ENCODE measurements around the gene FHAD1.

The FHAD1 gene

GRCh38 chr1:15248216-15248615 is 1.2 kb downstream of the FHAD1 start:
- no peak for DNase-seq (ENCODE audit: low read depth in 2 of 2)

DNA sequence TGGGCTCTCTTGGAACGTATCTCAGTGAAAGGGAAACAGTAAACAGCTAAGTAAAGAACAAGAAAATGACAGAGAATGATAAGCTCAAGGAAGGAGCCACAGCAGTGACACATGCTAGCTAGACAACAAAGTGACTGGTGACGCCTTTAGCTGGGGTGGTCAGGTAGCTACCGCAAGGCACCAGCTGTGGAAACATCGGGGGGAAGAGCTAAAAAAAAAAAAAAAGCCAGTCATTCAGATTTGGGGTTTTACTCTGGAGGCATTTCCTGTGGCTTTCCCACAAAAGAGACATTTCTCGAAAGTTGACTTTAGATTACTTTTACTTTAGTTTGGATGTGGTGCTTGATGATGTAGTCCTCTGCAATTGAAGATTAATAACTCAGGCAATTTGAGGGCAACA is 2.1 kb downstream of the FHAD1 start:
- DNase-seq (ENCODE audit: low read depth in 2 of 2): peak; percentile 37 to 51

DNA sequence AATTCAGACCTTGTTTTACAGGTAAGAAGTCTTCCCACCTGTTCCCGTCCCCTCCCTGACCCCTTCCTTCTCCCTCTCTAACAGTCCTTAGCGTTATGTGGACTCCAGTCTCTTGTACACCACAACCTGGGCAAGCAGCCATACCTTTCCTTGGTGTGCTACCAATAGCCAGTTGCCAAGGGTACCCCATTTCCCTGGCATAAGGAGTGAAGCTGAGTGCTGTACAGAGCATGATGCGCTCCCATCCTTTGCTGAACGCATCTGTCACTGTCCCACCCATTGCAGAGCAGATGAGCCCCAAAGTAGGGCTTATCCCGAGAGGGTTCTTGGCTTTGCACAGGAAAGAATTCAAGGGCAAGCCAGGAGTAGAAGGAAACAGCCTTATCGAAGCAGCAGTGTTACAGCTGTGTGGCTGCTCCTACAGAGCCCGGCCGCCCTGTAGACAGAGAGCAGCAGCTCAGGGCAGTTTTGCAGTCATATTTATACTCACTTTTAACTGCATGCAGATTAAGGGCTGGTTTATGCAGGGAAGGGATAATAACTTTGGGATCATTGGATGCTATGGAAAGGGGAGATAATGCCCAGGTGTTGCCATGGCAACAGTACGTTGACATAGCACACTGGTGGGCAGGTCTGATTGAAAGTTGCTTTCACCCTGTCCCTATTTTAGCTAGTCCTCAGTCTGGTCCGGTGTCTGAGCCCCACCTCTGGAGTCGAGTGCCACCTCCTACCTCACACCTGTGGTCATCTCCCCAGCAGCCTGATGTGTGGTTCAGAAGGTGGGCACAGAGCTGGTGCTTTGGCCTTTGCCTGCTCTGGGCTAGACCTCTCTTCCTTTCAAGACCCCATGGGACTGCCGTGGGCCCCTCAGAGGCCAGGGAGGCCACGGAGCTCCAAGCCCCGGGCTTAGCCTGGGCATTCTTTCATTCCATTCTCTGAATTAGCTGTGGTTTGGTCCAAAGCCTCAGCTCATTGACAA is 5.1 kb downstream of the FHAD1 start:
- no peak for DNase-seq (ENCODE audit: low read depth in 2 of 2)

- DNase-seq (ENCODE audit: low read depth in 2 of 2): no peak
Observed at GRCh38 chr1:15254559-15254958, 7.5 kb downstream of the FHAD1 start.

GRCh38 chr1:15255582-15256149 is 8.6 kb downstream of the FHAD1 start:
- DNase-seq (ENCODE audit: low read depth in 2 of 2): no peak

- no peak for DNase-seq (ENCODE audit: low read depth in 2 of 2)
Observed at GRCh38 chr1:15256584-15256983, 9.6 kb downstream of the FHAD1 start.

DNA sequence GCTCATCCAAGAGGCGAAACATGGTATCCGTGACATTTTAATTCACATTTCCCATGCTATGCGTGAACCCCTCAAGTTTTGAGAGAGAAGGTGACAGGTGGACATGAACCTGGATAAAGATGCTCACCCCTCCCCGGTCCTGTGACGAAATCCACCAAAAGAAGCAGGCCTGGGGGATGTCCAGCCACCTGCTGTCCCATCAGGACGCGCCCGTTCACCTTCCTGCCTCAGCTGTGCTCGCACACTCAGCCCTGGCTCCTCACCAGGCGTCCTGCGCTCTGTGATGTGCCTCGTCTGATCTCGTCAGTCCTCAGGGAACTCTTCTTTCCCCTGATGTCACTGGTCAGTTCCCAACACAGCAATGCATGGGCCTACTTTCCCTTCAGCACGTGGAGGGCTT is 10.3 kb downstream of the FHAD1 start:
- no peak for DNase-seq (ENCODE audit: low read depth in 2 of 2)

GRCh38 chr1:15258833-15259621 is 12.0 kb downstream of the FHAD1 start:
- no peak for DNase-seq (ENCODE audit: low read depth in 2 of 2)

DNA sequence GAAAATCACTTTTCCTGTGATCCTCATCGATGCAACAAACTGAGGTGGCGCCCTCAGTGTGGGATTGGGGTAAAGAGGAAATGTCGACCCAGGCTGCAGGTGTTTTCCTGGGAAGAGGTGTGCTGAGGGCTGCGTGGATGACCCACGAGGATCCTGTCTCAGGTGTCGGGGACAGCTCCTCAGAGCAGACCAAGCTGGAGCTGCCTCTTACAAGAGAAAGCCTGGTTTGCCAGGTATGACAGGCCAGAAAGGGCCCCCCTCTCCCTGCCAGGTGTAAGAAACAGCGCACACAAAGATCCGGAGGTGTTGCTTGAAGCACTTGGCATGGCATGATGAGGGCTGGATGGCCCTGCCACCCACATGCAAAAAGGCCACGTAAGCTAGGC is 12.6 kb downstream of the FHAD1 start:
- DNase-seq (ENCODE audit: low read depth in 2 of 2): no peak

DNA sequence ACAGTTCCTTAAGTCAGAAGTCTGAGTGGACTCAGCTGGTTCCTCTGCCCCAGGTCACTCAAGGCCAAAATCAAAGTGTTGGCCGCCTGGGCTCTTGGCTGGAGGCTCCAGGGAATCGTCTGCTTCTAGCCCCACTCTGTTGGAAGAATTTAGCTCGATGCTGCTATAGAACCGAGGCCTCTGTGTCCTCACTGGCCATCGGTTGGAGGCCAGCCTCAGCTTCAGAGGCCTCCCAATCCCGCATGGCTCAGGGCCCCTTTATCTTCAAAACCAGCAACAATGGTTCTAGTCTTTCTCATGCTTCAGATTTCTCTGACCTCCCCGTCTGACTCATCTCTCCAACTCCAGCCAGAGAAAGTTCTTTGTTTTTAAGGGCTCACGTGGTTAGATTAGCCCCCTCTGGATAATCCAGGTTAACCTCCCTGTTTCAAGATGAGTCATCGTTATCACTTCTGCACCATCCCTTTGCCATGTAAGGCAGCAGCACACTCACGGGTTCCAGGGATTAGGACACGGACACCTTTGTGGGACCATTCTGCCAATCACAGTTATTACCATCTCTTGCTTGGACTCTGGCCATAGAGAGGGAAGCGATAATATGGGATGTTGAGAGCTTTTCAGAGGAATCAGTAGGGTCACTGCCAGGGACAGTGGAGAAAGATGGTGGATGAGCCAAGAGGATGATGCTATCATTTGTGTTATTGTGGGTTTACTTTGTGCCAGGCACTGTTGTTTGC is 13.6 kb downstream of the FHAD1 start:
- DNase-seq (ENCODE audit: low read depth in 2 of 2): no peak

DNA sequence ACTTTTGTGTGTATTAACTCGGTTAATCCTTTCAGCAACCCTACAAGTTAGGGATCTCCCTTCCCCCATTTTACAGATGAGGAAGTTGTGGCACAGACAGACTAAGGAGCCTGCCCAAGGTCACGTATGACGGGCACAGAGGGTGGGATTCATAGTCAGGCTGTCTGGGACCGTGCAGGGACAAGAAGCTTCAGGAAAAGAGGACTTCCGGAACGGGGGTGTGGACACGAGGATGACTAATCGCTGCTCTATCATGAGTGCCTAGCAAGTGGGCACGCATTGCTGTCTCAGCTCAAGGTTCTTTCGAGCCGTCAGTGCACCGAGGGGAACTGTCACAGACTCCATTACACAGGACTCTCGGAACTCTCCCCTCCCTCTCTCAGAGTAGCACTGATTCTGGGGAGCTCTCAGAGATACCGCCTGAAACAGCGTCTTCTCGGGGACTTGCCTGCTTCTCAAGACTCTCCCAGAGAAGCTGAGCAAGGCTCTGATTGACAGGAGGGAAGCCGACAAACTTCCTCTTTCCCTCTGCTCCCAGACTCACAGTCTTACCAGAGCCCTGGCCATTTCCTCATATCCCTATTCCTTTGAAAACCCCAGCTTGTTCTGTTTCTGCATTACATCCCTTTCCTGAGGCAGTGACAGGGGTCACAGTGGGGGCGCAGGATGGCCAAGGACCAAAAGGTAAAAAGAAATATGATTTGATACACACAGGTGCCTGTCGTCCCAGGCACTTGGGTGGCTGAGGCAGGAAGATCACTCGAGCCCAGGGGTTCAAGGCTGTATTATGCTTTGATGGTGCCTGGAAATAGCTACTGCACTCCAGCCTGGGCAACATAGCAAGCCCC is 14.4 kb downstream of the FHAD1 start:
- DNase-seq (ENCODE audit: low read depth in 2 of 2): peak; percentile 12 to 28

- no peak for DNase-seq (ENCODE audit: low read depth in 2 of 2)
Observed at GRCh38 chr1:15262003-15262377, 15.0 kb downstream of the FHAD1 start.

- no peak for DNase-seq (ENCODE audit: low read depth in 2 of 2)
Observed at GRCh38 chr1:15262706-15263105, 15.7 kb downstream of the FHAD1 start.

GRCh38 chr1:15264769-15265168 is 17.7 kb downstream of the FHAD1 start:
- no peak for DNase-seq (ENCODE audit: low read depth in 2 of 2)

DNA sequence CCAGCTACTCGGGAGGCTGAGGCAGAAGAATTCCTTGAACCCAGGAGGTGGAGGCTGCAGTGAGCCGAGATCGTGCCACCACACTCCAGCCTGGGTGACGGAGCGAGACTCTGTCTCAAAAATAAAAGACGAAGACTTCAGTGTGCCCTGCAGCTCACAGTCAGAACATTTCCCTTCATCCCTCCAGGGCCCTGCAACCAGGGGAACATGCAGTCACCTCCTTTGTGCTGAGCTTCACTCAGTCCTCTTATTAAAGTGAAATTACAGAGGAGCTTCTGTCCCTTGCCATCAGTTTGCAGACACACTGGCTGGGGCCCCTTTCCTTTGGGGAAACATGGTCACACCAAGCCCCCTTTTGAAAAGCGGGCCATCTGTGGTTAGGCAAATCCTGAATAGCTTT is 24.2 kb downstream of the FHAD1 start:
- DNase-seq (ENCODE audit: low read depth in 2 of 2): no peak

DNA sequence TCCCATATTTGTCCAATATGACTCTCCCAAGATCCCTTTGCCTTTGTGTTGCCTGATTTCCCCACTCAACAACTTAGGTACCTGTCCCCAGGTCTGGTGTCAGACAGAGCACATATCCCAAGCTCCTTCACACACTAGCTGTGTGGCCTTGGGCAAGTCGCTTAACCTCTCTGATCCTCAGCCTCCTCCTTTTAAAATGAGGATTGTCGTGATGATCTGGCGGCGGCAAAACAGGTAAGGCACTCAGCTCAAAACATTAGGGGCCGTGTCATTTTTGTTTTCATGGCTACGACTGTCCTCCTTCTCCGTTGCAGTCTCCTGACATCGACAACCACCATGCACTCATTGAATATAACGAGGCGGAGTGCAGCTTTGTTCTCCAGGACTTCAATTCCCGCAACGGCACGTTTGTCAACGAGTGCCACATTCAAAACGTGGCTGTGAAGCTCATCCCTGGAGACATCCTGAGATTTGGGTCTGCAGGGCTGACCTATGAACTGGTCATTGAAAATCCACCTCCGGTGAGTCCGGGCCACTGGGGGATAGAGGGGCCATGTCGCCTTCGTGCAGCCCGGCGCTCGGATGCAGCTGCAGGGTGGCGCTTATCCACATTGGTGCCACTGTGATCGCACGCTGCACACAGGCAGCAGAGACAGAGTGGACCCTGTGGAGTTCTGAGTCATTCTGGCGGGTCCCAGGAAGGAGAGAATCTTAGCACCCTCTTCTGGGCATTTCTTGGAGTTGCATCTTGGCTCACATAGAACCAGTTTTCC is 25.2 kb downstream of the FHAD1 start:
- DNase-seq (ENCODE audit: low read depth in 2 of 2): peak in 1 of 2 donors; percentile 10

DNA sequence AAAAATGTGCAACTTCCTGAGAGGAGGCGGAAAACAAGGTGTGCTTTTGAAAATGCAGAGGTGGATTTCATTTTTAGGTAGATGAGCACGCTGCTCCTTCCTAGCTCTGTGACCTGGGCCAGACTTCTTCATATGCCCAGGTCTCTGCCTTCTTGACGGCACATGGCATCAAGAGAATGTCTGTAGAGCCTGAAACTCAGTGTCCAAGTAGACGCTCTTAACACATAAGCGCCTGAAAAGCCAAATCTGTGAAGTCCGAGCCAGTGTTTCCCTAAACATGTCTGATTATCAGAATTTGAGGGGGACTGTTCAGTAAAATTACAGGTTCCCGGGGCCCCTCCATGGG is 25.7 kb downstream of the FHAD1 start:
- DNase-seq (ENCODE audit: low read depth in 2 of 2): no peak

GRCh38 chr1:15273274-15273673 is 26.3 kb downstream of the FHAD1 start:
- no peak for DNase-seq (ENCODE audit: low read depth in 2 of 2)

GRCh38 chr1:15275921-15276683 is 29.1 kb downstream of the FHAD1 start:
- DNase-seq (ENCODE audit: low read depth in 2 of 2): no peak
